GM19463 (cell line): ENCODE measurements around the gene DTNB.
"Not testable (repeated sequence)": the region's sequence is repeated elsewhere in the genome, so short reads cannot be mapped to it uniquely, and the experiment has no call there.

Source experiments
- ATAC-seq: cut with Tn5 transposase; IDR thresholded peaks from one replicate; pipeline ENCODE4 v1.9.1; 2021; ENCODE audit warnings: mild to moderate bottlenecking, moderate library complexity; ENCODE audit not compliant: unreplicated experiment

The DTNB gene

DNA sequence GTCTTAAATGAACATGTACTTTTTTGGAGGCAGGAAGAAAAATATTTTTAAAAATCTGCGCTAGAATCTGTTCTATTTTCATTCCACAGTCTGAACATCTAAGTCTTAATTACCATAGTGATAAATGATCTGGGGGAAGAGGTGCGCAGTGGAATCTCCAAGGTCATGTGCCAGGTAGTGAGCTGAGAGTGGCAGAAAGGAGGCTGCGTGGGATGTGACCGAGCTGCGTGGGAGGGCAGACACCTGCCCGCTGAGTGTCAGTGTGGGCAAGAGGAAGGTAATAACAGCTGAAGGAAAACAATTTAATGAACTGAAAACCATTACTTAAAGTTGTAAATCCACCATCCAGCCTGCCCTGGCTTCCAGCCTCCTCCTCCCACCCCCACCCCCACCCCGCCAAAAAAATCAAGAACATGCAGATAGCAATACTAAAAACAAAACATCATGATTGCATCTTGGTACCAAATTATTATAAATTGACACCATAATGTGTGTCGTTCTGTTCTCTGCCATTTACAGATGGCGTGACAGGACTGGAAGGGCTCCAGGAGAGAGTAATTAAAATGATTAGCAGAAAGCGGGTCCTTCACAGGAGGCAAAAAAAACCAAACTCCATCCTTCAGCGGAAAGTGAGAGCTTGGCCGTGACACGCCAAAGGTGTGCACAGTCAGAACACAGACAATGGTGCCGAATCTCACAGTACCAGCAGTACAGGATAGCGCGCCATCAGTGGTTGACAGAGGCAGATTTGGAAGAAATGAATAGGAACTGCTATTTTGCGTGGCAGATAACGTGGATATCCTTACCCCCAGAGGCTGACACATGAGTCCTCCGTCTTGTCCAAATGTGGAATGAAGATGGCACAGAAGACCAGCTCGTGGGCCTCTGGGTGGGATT lies 11.4 kb upstream of the DTNB start:
- ATAC-seq = no peak

GRCh38 chr2:25682082-25682481 lies 8.7 kb upstream of the DTNB start:
- ATAC-seq = no peak

- no peak for ATAC-seq
Observed at GRCh38 chr2:25677877-25678276, 4.5 kb upstream of the DTNB start.

GRCh38 chr2:25674077-25674362 lies 643 bp upstream of the DTNB start:
- no peak for ATAC-seq

- peak; percentile 68 for ATAC-seq
Observed at GRCh38 chr2:25672494-25673299, 680 bp downstream of the DTNB start.

- no peak for ATAC-seq
Observed at GRCh38 chr2:25671622-25672021, 1.8 kb downstream of the DTNB start.

DNA sequence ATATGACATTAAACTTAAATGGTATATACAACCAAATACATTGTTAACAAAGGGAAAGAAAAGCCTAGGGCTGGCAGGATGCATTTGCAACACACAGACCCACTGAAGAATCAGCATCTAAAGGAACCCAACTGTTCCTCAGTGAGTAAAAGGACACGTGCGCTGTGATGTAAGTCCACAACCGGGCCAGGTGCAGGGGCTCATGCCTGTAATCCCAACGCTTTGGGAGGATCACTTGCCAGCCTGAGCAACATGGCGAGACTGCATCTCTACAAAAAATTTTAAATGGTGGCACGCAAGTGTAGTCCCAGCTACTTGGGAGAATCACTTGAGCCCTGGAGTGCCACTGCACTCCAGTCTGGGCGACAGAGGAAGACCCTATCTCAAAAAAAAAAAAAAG lies 3.9 kb downstream of the DTNB start:
- ATAC-seq = no peak

- no peak for ATAC-seq
Observed at GRCh38 chr2:25666218-25666617, 7.2 kb downstream of the DTNB start.

- ATAC-seq = not testable (repeated sequence)
Observed at GRCh38 chr2:25665429-25665828, 7.9 kb downstream of the DTNB start.

DNA sequence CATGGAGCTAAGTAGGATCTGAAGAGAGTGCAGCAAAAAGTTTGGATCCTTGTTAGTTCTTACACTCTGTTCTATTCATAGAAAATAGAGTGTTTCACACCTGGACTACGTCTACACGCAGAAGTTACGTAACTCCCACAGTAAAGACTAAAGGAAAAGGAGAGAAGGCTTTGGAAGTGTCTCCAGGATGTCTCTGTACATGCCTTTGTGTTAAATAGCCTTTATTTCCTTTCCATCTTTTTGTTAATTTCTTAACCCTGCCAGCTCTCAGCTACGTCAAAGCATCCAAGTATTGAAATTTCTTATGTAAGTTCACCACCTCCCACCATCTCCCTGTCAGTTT lies 8.4 kb downstream of the DTNB start:
- no peak for ATAC-seq

DNA sequence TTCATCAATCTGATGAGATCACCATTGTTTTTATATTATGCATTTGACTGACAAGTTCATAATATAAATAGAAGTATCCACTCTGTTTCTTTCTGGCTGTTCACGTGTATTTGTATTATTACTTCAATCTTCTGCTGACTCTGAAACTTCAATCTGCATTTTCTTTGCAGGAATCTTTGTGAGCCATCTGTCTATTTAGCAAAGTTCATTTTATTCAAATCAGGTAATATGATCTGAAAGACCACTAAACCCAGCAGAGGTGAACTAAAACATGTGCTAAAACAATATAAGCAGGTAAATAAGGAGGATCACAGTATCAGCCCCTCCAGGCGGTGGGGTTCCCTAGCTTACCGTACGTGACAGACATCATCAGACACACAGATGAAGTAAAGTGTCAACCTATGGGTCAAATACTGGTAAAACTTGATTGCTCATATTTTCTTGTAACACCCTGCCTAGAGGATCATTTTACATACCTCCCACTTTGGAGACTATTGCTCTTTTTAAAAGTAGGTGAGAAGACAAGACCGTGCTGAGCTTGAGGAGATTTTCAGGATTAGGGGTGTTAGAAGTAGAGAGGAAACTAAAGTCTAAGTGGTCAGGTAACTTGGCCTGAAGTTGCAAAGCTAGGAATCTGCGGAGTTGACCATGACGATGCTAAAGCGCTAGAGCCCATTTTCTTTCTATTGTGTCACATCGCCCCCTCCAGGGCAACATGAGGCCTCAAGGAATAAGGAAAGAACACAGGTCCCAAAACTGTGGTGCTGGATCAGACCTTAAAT lies 9.0 kb downstream of the DTNB start:
- no peak for ATAC-seq

- ATAC-seq = no peak
Observed at GRCh38 chr2:25655316-25655715, 18.1 kb downstream of the DTNB start.

- ATAC-seq = no peak
Observed at GRCh38 chr2:25654801-25655200, 18.6 kb downstream of the DTNB start.

GRCh38 chr2:25651782-25652455 lies 21.5 kb downstream of the DTNB start:
- no peak for ATAC-seq

DNA sequence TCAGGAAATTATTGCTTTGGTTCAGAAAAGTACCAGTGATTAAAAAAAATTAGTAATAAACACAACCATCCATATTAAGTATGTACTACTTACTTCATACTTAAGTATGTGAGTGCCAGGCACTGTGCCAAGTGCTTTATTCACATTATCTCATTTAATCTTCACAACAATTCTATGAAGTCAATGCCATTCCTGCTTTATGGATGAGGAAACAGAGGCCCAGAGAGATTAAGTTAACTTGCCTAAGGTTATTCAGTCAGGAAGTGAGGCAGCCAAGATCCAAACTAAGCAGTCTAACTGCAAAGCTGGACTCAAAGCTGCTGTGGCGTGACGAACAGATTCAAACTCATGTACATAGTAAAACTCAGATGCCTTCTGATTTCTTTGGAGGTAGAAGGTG lies 22.3 kb downstream of the DTNB start:
- no peak for ATAC-seq

GRCh38 chr2:25650256-25650655 lies 23.1 kb downstream of the DTNB start:
- ATAC-seq = no peak

DNA sequence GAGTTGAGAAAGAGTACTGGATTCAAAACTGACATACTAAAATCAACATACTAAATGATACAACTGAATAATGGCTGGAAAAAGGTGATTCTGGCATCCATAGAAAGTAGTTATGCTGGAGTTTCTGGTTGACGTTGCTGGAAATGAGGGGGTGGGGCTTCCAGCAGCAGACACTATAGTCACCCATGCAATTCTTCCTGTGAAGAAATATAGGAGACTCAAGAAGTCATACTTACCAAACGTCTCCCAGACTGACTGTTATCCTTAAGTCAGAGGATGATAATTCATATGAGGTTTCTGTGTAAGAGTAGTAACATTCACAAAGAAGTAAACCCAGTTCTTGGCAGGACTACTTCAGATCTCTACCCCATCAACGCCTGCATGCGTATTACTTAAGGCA lies 23.6 kb downstream of the DTNB start:
- ATAC-seq = no peak

DNA sequence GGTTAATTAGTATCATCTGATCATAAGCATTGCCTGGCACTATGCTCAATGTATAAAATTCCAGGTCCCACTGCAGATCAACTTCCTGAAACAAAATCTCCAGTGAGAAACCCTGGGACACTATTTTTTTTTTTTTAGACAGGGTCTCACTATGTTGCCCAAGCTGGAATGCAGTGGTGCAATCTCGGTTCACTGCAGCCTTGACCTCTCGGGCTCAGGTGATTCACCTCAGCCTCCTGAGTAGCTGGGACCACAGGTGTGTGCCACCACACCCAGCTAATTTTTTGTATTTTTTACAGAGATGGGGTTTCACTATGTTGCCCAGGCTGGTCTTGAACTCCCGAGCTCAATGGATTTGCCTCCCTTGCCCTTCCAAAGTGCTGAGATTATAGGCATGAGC lies 31.1 kb downstream of the DTNB start:
- ATAC-seq = no peak

DNA sequence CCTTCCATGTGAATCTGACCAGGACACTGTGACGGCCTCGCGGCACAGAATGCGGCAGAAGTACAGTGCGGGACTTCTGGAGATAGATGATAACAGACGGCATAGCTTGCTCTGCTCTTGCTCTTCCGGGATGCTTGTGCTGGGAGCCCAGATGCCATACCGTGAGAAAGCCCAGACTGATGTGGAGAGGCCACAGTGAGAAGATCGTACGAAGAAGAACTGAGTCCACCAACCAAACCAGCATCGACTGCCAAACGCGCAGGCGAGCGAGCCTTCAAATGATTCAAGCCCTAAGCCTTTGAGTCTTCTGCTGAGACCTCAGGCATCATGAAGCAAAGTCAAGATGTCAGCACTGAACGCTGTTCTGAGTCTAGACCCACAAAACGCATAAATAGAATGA lies 33.7 kb downstream of the DTNB start:
- ATAC-seq = no peak

DNA sequence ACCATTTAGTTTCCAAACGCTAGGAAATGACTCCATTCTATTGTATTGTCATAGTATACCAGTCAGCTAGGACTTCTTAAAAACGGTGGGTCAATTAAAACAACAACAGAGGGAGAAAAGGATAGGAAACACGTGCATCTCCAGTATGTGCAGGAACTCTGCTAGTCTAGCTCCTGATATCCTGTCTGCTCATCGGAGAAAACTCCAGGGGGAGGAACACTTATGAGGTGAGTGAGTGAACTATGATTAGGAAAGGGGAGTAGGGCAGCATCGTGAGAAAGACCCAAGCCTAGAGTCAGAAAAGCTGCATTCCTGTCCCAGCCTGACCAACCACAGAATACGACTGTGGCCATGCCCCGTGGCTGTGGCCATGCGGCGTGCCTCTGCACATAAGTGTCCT lies 34.2 kb downstream of the DTNB start:
- no peak for ATAC-seq

GRCh38 chr2:25635797-25636196 lies 37.6 kb downstream of the DTNB start:
- ATAC-seq = no peak
